ENCODE results near the gene RBM4. TPM values are rescaled to one million over a fixed set of nuclear protein-coding genes. Genes with fewer than 3 reads are reported as not detected.

RBM4 gene
- total and polyA plus RNA-seq, 9 of the 15 experiments (the other 6 are each of a cell fraction or from before 2014, with no cell fraction given) = 81.6 to 233 (median 122) TPM

- TF ChIP-seq AFF4 (CRISPR knock-in tag; IDR thresholded peaks at IDR 0.05) (no peak), ID3 (CRISPR knock-in tag; IDR thresholded peaks at IDR 0.05) (no peak), ID3 (tag; IDR thresholded peaks at IDR 0.05) (no peak; the same call in 1 of the 2 replicates), PTTG1 (tag; IDR thresholded peaks at IDR 0.05; ENCODE audit: low read depth) (no peak), HOXB6 (CRISPR knock-in tag; IDR thresholded peaks at IDR 0.05; ENCODE audit: borderline replicate concordance) (no peak), HMG20B (CRISPR knock-in tag; IDR thresholded peaks at IDR 0.05) (no peak), PHB2 (IDR thresholded peaks at IDR 0.05; ENCODE audit: low read depth) (no peak), WHSC1 (IDR thresholded peaks at IDR 0.05; ENCODE audit: low read length) (no peak), GABPA (tag; conservative IDR thresholded peaks at IDR 0.05; ENCODE audit: low read depth) (peak; percentile 49), NBN (IDR thresholded peaks at IDR 0.05; ENCODE audit: low read depth) (no peak), MCM7 (IDR thresholded peaks at IDR 0.05) (no peak), ARNT (IDR thresholded peaks at IDR 0.05) (no peak), RFX7 (CRISPR knock-in tag; IDR thresholded peaks at IDR 0.05) (no peak), PHF8 (IDR thresholded peaks at IDR 0.05; ENCODE audit: borderline replicate concordance, low read length) (no peak), ZNF134 (CRISPR knock-in tag; conservative IDR thresholded peaks at IDR 0.05) (no peak), TCF7 (IDR thresholded peaks at IDR 0.05; ENCODE audit: borderline replicate concordance) (no peak), TARDBP (IDR thresholded peaks at IDR 0.05) (no peak), ZNF395 (CRISPR knock-in tag; IDR thresholded peaks at IDR 0.05) (no peak), NFIX (CRISPR knock-in tag; IDR thresholded peaks at IDR 0.05; ENCODE audit: low read depth) (no peak), ZNF449 (CRISPR knock-in tag; IDR thresholded peaks at IDR 0.05) (no peak), SRF (CRISPR knock-in tag; IDR thresholded peaks at IDR 0.05) (no peak), RNF2 (IDR thresholded peaks at IDR 0.05) (no peak), ZNF695 (CRISPR knock-in tag; IDR thresholded peaks at IDR 0.05) (no peak)
Observed at GRCh38 chr11:66617155-66617834, 21.2 kb upstream of the RBM4 start (continued).
